Stimulated activated CD8-positive, alpha-beta memory T cell treated with anti-CD3 and anti-CD28 coated beads, Interleukin-2, amount 100 ng/mL, for 1 hour (primary cell): ENCODE measurements around the gene CNTNAP5.

Source experiments
- DNase-seq, 2 donors: peaks; one replicate each; pipeline ENCODE4 v3.0.0-alpha.2; 2020; ENCODE audit warnings: low read depth in 2 of 2

The CNTNAP5 gene

GRCh38 chr2:124805060-124805459, 780.0 kb downstream of the CNTNAP5 start:
- no peak for DNase-seq

DNA sequence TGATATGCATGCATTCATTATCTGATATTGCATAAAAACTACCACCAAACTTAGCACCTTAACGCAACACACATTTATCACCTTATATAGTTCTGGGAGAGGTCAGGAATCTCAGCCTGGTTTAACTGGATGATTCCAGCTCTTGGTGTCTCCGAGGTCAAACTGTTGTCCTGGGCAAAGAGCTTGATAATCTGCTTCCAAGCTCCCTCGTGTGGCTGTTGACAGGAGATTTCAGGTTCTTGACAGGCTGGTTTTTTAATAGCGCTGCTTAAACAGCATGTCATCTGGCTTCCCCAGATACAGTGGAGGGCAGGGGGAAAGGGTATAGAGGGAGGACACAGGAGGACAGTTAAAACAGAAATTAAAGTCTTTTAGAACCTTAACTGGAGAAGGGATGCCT, 785.0 kb downstream of the CNTNAP5 start:
- DNase-seq: no peak

GRCh38 chr2:124814968-124815745, 790.1 kb downstream of the CNTNAP5 start:
- no peak for DNase-seq

DNA sequence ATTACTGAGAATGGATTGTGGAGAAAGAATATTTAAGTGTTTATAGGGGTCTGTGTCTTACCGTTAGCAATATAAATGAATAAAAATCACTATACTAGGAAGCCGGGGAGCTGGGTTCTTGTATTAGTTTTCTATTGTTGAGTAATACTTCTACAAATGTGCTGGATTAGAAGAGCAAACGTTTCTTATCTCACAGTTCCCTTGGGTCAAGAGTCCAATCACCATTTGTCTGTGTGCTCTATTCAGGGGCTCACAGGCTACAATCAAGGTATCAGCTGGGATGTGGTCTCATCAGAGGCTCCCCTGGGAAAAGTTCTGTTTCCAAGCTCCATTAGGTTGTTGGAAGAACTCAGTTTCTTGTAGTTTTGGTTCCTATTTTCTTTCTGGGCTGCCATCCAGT, 790.9 kb downstream of the CNTNAP5 start:
- no peak for DNase-seq

- no peak for DNase-seq
Measured at GRCh38 chr2:124822516-124822915, 797.4 kb downstream of the CNTNAP5 start.

GRCh38 chr2:124824441-124824840, 799.4 kb downstream of the CNTNAP5 start:
- no peak for DNase-seq

- no peak for DNase-seq
Measured at GRCh38 chr2:124832521-124832920, 807.4 kb downstream of the CNTNAP5 start.

DNA sequence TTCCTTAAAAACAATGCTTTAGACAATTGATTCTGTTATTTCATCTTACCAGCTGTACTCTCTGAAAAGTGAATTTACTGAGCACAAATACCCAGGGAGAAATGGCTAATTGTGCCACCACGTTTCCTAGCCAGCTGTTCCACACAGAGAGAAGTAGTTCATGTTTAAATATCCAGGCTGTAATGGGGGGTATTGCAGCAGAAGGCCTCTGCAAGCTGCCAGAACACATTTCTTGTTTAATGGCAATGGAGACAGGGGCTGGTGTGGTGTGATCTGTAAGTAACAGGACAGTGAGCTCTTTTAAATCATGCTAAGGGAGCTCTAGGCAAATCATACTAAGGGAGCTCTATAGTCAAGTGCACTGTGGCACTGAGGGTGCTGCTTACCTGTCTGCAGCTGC, 809.2 kb downstream of the CNTNAP5 start:
- no peak for DNase-seq

DNA sequence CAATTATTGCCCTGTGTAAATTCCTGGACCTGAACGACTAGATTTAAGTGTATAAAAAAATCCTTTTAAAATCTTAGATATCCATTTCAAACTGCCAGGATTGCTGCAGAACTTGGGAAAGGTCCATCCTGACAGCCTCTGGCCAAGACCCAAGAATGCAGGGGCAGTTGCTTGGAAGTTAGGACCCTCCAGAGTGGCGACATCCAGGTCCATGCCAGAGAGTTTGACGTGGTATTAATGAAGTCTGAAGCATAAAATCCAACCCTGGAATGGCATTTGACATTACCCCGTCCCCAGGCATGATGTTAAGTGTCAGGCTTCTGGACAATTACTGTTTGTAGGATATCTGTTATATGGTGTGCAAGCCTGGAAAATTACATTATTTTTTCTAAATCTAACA, 810.2 kb downstream of the CNTNAP5 start:
- no peak for DNase-seq

DNA sequence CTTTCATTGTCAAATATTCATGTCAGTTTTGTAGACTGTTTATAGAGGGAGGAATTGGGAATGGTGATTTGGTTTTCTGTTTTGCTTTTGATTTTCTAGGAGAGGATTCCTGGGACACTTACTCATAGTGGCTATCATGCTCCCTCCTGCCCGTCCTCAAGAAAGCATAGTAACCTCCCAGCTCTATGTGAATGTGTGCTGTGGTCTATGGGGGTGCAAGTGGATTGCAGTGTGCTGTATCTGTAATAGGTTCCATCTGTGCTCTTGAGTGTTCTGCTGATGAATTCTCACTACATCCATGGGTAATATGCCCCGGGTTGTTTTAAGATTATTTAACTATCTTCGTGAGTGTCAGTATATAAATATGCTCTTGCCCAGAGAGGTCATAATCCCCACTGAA, 811.3 kb downstream of the CNTNAP5 start:
- no peak for DNase-seq

DNA sequence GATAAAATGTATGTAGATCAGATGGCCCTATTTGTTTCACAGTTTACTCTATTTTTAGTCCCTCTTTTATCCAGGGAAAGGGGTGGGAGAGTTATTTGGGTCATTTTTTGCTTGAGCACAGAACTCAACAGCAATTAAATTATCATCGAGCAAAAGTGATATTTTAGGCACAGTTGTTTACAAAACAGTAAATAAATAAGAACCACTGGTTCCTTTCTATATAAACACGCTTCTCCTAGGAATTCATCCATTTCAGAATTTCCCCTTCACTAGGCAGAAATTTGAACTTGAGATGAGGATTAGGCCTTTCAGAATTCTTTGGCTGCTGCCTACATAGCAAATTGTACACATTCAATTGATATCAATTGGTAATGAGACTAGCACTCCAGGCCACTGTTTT, 812.4 kb downstream of the CNTNAP5 start:
- no peak for DNase-seq

GRCh38 chr2:124838406-124838805, 813.3 kb downstream of the CNTNAP5 start:
- no peak for DNase-seq

DNA sequence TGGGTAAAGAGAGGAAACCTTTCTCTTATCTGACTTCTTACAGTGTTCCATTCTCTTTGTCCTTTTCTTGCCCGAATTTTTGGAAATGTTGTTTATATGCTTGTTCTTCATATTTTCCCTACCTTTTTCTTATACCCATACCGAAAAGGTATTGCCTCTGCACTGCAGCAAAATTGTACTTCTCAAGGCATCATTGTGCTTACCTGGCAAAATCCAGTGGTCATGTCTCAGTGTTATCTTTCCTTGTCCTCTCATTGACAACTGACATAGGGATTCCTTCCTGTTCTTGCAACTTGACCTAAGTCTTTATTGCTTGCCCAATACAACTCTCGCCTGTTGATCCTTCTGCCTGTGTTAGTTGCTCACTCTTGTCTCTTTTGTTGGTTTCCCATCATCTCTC, 842.2 kb downstream of the CNTNAP5 start:
- DNase-seq: no peak

DNA sequence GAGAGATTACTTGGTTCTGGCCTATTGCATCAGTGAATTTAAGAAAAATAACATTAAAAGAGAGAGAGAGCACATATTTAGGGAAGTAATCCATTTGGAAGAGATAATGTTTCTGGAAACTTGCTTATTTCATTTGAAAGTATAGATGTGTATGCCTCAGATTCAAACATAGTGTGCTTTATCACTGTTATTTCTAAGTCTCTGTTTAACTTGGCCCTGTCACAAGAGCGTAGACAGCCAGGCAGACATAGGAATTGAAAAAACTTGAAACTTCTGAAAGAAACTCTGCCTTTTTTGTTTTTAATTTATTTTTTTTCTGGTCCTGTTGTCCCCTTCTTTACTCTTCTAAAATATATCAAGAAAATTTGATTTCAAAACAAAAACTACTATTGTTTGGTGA, 849.1 kb downstream of the CNTNAP5 start:
- DNase-seq: no peak

DNA sequence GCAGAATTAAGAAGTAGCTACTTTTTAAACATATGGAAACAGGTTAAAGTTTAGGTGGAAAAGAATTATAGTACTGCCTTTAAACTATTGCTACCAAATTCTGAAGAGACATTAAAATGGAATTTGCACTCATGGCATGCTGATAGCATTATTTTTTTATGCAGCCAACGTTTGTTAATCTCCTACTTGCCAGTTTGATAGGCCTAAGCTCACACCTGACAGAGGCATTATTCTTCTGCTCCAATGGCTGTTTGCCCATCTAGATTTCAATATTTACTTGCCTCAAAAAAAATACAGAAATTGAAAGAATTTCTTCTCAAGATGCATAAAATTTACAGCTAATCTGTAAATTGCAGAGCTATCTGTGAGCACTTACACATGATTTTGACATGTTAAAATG, 849.6 kb downstream of the CNTNAP5 start:
- DNase-seq: no peak

DNA sequence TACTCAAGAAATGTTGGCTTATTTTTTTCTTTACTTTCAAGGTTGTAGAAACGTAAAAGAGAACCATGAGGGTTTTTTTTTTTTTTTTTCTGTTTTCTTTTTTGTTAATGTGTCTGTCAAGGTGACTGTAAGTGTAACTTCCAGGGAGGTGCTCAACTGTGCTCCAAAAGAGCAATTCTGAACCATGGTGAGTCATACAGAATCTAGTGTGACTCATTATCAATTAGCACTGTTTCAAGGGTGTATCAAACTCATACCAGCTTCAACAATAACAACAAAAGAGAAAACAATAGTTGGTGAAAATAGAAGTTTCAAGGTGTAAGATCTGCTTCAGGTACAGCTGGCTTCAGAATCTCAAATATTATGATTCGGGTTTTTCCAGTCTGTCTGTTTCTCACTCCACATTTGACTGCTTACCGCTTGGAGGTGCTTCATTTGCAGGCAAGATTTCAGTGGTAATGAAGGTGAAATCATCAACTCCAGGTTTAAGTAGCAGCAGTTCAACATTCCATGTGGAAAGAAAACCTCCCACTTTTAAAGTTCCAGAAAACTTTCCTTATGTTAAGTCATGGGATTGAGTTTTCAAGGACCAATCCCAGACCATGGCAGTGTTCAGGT, 850.6 kb downstream of the CNTNAP5 start:
- DNase-seq: no peak

DNA sequence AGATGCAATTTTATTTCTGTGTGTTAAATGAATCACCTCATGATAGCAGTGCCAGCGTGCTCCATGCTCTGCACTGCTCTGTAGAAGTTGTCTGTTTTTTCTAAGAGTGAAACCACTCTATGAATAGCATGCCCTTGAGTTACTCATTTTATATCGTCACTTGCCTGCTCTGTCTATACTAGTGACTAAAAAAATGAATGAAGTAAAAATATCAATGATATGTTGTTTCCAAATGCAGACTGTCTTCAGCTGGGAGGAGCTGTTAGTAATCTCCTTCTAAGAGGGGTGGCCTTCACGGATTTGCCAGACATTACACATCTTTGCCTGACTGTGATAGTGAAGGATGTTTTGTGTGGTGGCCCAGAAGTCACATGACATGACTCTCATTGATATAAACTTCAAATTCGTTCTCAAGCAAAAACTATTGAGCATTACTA, 852.1 kb downstream of the CNTNAP5 start:
- no peak for DNase-seq

DNA sequence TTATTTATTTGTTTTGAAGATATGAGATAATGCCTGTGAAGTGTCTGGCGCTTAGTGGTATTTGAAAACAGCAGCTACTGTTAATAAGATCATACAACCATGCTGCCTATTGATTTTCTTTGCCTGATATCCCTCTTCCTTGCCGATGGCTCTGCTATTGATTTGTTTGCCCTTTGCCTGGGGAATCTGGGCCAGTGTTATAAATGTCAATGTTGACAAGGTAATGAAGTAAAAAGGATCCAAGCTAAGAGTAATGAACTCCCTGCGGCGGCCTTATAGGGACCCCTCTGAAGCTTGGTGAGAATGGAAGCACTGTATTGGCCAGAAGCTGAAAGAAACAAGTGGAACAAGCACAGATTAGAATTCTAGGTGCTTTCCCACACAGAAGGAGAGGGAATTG, 854.6 kb downstream of the CNTNAP5 start:
- DNase-seq: no peak

GRCh38 chr2:124880995-124881394, 855.9 kb downstream of the CNTNAP5 start:
- DNase-seq: no peak

GRCh38 chr2:124882423-124882822, 857.3 kb downstream of the CNTNAP5 start:
- no peak for DNase-seq

GRCh38 chr2:124883595-124883994, 858.5 kb downstream of the CNTNAP5 start:
- DNase-seq: no peak

- no peak for DNase-seq
Measured at GRCh38 chr2:124884315-124884714, 859.2 kb downstream of the CNTNAP5 start.

DNA sequence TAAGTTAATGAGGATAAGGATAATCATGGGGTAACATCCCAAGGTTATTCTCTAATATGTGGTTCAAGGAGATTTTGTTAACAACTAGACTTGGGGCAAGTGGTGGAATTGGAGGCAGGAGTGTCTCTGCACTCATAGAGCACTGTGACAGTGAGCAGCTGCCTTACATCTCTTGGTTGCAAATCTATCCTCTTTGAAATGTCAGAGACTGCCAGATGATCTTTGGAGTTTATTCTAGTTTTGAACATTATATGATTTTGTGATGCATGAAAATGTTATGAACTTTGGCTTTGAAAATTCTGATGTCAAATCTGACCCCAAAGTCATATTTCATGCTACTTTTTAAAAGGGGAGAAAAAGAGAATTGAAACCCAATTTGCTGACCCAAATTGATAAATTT, 861.1 kb downstream of the CNTNAP5 start:
- DNase-seq: no peak

GRCh38 chr2:124887466-124887865, 862.4 kb downstream of the CNTNAP5 start:
- DNase-seq: no peak
